NCI-H510A (cell line): ENCODE data around the gene ASAP2.
A peak's percentile ranks its signal among the peaks of the same experiment; 100 is the strongest.

Experiments
- DNase-seq: peaks from one replicate; lab custom pipeline; 2025; lab: John Stamatoyannopoulos, UW

ASAP2 gene

DNA sequence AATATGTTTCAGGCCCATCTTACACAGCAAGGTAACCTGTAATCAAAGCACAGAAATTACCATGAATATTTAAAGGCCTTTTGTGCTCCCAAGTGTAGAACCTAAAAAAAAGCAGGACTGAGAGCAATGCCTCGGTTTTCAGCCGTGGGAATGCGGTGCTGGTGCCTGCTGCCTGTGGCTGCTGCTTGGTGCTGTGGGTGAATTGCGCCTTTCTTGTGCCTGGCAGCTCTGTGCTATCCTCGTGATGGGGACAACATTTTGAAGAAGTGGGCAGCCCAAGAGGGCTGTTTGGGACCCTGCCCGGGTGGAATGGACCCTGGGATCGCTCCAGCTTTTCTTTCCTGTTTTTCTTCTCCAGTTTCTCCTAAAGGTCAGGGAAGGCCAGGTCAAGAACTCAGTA is 91.2 kb downstream of the ASAP2 start:
- no peak for DNase-seq

DNA sequence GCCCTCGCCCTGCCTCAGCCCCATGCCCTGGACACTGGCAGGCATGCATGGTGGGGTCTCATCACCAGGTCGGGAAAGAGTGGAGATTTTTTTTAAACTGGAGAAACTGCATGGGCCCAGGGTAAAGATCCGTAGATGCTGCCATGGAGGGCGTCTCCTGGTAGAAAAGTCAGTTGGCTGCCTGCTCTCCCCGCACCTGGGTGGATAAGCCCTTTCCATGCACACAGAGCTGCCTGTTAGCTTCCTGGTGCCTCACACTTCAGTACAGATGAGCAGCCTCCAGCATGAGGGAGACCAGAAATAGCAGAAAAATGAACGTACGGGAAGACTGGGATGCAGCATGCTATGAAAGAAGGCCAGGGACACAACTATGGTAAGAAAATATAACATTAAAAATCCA is 92.0 kb downstream of the ASAP2 start:
- no peak for DNase-seq

DNA sequence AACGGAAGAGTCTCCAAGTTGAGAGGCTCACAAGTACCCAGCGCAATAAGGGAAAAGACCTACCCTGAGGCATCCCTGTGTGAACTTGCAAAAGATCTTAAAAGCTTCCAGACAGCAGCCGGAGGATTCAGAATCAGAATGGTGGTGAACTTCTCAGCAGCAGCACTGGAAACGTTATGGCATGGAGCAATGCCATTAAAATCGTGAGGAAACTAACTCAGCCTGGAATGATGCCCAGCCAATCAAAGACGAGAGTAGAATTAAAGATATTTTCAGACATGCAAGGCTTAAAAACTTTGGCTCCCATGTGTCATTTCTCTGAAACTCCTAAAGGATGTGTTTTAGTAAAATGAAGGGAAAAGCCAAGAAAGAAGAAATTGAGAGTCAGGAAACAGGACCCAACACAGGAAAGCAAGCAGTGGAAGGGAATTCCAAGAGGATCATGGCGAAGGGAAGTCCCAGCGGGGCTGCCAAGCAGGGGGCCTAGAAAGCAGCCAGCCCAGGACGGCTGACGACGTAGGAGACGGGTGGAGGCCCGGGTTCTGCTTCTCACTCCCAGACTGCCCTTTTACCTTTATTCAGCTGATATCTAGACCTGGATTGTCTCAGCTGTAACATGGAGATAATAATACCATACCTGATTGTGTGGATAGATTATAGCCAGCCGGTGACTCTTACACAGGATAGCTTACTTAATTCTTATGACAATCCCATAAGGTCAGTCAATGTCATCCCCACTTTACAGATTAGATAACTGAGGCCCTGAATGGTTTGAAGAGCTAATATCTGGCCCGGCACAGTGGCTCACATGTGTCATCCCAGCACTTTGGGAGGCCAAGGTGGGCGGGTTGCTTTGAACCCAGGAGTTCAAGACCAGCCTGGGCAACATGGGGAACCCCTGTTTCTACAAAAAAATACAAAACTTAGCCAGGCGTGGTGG is 92.8 kb downstream of the ASAP2 start:
- DNase-seq = no peak

DNA sequence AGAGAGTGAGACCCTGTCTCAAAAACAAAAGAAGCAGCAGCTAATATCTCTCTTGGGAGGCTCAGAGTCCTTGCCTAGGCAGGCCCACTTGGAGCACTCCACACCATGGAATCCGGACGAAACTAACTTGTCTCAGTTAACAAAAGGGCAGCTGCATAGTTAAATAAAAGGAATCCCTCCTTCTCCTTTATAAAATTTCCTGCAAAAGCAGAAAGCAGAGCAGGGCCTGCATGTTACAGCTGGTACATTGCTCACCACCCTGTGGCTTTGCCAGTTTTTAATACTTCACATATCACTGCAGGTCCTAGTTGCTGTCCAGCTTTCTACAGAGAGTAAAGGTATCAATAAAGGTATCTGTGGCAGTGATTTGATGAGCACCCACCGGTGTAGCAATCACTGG is 93.6 kb downstream of the ASAP2 start:
- DNase-seq = no peak

DNA sequence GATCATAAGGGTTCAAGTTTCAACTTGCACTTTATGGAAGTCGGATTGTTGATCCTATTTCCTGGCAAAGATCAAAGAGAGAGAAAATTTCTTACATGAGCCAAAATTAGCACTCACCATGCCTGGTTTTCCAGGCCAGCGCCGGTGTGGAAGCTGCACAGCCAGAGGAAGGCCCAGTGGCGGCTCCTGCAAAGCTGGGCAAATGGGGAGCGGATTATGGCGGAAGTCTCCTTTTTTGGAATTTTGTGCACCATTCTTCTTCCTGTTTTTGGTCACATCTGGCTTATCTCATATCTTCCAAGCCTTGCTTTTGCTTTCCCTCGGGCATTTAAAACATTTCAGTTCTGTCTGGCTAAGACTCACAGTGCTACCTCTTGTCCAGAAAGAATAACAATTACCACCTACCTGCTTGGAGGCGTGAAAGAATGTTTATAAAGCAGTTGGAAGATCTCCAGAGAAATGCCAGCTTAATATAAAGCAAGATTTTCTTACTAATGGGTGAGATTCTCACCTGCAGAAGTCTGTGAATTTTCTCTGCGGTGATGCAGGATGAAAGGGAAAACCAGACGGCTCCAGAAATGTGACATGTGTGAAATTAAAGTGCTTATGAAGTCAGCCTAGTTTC is 94.3 kb downstream of the ASAP2 start:
- no peak for DNase-seq

DNA sequence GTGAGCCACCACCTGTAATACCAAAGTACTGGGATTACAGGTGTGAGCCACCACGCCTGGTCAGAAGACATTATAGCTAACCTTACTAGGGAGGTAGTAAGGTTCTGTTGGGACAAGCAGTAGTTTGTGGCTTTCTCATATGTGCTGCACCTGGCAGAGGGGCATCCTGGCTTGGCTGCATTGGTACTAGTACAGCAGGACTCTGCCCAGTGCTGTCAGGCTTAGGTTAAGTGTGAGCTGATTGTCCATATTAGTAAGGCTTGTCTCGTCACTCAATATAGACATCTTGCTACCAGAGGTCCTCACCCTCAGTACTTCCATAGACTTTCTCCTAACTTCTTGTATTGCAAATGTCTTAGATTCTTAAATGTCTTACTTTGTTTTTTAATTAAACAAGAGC is 96.1 kb downstream of the ASAP2 start:
- DNase-seq = no peak

DNA sequence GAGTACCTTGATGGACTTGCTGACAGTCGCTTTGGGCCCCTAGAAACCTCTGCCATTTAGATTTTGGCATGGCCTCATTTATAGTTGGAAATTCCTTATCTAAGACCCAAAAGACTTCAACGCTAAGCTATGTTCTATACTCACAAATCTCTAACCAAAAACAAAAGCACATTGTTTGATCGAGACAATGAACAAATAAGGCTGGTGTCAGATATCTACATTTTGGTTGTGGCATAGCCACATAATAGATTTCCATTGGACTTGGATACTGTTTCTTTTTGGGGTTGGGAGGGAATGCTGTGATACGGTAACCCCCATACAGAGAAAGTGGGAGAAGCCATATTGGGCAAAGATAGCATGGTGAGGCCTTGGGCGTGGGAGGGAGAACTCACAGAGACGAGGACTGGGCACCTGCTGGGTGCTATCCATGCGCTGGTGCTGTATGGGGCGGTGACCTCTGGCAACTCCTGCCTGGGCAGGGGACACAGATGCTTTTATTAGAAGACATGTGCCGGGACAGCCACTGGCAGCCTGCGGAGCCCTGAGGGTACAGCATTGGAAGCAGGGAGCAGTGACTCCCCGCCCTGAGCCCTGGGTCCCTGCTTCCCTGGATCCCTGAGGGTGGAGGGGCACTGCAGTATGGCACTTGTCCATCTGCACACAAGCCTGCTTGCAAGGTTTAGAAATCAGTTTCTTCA is 97.1 kb downstream of the ASAP2 start:
- DNase-seq = no peak

DNA sequence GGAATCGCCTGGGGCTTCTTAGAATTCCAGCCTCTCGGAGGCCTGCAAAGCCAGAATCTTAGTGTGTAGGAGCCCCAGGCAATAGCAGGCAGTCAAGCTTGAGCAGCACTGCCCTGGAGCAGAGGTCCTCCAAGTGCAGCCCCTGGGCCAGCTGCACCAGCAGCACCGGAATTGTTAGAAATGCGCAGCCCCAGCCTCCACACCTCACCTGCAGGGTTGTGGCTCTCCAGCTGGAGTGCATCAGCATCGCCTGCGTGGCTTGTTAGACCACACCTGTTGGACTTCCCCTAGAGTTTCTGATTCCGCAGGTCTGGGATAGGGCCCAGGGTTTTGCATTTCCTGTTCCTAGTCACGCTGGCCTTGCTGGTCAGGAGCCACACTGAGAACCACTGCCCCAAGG is 100.3 kb downstream of the ASAP2 start:
- no peak for DNase-seq

DNA sequence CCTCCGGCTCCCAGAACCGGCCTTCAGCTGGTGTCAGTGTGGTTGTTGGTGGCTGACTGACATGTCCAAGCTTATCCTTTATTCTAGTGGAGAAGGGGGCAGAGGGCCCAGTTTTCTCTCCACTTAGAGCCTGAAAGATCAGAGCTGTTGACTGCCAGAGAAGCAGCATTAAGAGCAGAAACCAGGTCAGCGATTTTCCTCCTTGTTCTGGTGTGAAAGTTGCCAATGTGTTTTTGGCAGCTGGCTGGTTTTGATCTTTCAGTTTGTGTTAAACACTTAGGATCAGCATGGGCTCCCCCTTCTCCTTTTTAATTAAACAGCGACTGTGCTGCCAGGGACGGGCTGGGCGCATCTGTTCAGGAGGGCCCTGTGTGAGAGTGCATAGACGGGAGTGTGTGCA is 100.9 kb downstream of the ASAP2 start:
- DNase-seq = no peak

DNA sequence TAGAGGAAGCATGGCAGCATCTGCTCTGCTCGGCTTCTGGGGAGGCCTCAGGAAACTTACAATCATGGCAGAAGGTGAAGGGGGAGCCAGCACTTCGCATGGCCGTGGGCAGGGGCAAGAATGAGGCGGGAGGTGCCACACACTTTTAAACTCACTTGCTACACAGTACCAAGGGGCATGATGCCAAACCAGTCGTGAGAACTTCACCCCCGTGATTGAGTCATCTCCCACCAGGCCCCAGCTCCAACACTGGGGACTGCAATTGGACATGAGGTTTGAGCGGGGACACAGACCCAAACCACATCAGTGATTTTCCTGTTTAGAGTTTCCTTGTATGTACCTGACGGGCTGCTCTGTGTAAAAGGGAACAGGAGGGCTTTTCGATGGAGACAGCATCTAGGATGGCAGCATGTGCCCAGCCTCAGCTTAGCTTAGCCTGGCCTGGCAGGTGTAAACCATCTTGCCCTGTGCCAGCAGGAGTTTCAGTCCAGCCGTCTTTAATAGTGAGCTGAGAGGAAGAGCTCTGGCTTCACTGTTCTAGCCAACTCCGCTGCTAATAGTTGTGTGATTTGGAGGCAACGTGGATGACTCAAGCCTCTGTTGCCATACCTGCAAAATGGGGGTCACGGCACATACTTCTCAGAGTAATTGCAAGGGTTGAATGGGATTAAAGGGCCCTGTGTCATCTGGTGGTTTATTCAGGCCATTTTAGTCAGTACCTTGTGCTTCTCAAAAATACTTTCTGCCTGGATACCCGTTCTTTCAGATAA is 101.8 kb downstream of the ASAP2 start:
- DNase-seq = no peak

DNA sequence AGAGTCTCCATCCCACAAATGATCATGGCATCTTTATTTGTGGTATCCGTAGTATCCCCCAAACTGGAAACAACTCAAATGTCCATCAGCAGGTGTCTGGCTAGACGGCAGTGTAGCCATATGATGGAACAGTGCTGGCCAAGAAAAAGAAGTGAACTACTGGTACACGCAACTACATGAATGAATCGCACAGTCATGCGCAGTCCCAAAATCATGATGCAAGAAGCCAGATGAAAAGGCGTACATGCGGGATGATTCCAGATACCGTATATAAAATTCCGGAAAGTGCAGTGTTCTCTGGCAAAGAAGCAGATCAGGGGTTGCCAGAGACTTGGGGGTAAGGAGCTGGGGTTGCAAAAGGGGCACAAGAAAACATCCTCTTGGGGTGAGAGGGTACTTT is 102.5 kb downstream of the ASAP2 start:
- DNase-seq = no peak

DNA sequence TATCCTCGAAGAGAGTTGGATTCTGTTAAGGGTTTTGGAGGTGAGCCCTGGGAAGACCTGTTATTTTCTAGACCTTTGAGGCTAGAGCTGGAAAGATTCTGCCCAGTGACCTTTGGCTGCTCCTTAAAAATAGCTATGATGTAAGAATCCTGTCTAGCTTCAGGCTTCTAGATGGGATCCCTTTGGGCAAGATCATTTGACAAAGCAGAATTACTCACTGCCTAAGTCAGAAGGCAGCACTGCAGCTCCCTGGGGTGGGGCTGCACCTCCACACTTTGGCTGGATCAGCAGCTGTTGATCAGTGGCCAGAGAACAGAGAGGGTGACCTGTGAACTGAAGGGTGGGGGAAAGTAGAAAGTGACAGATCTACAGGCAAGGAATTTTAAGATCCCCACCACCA is 103.8 kb downstream of the ASAP2 start:
- no peak for DNase-seq

DNA sequence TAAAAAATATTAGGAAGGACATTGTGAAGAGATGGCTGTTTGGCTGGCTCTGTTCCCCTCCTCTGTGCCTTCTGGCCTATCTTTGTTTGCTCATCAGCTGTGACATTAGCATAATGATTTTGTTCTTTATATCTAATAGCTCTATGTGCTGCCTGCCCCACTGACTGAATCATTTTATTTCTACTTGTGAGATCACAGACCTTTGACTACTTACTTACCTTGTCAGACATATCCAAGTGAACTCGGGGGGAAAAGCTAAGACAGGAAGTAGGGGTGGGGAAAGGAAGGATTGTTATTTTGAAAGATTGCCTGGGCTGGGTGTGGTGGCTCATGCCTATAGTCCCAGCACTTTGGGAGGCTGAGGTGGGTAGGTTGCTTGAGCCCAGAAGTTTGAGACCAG is 104.2 kb downstream of the ASAP2 start:
- DNase-seq = no peak

DNA sequence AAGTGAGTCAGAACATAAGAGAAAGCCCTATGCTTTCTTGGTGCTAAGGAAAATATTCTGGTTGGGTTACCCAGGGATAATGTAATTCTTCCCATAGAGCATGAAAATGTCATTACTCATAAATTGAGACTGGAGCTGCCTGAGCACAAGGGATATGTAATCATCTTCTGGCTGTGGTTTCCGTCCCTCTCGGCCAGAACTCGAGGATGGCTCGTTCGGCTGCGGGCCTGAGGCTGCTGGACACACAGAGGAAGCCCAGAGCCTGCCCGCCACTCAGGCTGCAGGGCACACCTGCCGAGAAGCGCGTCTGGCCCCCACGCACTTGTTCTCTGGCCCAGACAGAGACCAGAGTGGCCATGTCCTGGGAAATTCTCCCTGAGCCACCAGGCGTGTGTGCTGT is 104.9 kb downstream of the ASAP2 start:
- no peak for DNase-seq

DNA sequence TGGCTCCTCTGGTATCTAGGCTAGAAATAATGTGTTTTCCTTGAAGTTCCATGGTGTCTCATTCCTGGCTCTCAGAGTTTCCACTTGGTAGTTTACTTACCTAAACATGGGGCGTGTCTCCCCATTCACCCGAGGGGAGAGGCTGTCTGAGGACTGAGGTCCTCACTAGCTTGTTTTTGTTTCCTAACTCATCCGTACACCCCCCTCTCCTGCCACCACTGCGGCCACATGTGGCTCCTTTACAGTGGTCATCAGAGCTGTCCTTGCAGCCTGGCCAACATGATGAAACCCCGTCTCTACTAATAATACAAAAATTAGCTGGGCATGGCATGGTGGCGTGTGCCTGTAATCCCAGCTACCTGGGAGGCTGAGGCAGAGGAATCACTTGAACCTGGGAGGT is 106.0 kb downstream of the ASAP2 start:
- DNase-seq = no peak

DNA sequence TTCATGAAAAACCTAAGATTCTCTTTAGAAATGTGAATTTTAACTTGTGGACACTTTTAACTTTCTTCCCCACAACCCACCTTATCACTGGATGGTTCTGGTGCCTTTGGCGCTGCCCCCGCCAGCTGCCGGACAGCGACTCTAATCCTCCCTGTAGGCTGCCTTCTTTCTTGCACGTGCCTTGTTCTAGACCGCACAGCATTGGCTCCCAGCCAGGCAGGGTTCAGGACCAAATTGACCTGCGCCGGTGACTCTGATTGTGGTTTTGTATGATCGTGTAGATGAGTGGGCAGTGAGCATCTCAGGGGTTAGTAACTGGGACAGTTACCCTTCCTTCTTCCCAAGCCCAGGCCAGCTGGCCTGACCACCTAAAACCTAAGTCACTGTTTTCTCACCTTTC is 106.8 kb downstream of the ASAP2 start:
- no peak for DNase-seq

DNA sequence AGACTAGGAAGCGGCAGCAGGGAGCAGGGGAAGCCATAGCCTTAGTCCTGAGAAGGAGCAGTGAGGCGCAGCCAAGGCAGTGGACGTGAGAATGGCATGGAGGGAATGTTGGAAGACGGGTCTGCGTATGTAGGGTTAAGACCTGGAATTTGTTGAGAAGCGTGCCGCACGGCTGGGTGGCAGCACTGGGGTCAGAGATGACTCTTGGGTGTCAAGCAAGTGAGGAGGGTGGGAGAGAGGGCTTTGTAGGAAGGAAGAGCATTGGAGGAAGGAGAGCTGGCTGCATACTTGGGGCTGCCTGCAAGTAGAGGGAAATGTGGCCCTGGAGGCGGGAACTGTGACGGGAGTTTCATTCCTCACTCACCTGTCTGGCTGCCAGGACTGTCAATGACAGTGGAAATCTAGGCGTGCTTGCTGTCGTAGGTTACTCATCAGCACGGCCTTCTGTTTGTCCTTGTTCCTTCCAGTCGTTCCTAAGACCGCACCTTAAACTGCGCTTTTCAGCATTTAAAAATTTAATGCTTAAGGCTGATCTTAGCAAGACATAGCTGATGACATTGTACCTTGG is 108.8 kb downstream of the ASAP2 start:
- DNase-seq = no peak

DNA sequence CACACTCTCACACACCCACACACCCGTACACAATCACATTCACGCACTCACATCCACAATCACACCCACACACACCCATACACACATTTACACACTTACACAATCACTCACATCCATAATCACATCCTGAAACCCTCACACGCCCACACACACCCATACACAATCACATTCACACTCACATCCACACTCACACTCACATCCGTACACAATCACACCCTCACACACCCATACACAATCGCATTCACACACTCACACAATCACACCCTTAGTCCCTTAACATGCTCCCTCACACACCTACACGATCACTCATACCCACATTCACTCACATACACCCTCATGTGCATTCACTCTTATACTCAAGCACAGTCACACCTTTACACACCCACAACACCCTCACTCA is 110.9 kb downstream of the ASAP2 start:
- DNase-seq = no peak

DNA sequence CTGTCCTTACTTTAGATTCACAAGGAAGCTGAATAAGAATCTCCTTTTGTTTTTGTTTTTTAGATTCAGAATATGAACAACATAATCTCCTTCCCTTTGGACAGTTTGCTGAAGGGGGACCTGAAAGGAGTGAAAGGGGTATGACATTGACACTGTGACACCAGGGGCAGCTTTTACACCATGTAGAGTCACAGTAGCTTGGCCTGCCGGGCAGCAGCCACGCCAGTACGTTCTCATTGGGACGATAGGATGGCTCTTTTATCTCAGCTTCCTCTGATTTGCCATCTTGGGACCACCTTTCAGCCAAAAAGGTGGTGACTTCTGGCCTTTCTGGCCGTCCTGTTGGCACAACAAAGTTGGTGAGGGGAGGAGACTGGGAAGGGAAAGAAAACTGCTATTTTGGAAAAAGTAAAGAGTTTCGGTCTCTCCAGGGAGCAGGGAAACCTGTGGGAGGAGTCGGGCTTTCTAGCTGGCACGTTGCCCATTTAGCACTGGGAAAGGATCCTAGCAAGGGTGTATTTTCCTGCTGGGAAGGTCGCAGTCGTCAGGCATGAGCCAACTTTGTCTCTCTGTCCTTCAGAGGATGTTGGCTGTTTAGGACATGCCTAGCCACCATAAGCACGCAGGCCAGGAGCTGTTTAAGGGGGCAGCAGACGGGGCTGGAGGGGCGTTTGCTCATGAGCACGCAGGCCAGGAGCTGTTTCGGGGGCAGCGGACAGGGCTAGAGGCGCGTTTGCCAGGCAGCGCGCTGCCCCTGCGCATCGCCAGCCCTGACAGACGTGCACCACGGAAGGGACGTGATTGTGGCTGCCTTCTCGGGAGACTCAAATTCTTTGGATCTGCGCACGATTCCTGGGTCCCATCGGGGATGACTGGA is 112.1 kb downstream of the ASAP2 start:
- DNase-seq = peak; percentile 31

DNA sequence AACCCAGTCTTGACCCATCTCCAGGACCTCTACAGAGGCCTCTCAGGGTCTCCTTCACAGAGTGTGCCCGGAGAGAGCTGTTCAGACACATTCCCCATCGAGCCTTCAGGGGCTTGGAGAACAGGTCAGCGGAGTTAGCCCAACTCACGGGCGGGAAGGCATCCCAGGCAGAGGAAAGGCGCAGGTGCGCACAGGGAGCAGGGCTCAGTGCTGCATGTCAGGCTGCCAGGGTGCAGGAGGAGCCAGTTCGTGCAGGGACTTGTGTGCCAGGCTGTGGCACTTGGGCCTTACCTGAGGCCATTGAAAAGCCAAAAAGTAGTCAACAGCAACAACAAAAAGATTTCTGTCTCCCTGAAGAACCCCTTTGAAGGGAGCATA is 112.7 kb downstream of the ASAP2 start:
- DNase-seq = no peak

DNA sequence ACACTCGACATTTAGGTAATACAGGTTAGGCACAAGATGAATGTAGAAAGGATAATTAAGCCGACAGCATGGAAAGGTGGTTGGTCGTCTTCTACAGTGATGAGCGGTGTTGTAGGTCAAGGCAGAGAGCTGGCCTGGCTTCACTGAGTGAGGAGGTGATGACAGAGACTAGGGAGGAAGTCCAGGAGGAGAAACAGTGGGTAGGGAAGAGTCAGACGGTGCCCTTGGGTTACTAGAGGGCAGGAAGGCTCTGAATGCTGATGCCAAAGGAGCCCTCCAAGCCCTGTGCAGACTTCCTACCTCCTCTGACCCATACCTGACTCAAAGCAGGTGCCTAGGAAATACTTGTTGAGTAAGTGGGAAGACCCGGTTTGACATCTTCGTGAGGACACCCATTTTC is 116.0 kb downstream of the ASAP2 start:
- DNase-seq = no peak
